HUES64 (cell line): Measurements from ENCODE around the gene ZNF845.
"Not testable (repeated sequence)": the region's sequence is repeated elsewhere in the genome, so short reads cannot be mapped to it uniquely, and the experiment has no call there.

Experiments used
- H3K27ac ChIP-seq: 2 replicates; pipeline ENCODE4 v1.7.0; 2013; ENCODE audit warnings: low read depth, low read length, inconsistent platforms
- H3K27me3 ChIP-seq: 2 replicates; pipeline ENCODE4 v1.6.1; 2013; ENCODE audit warnings: mild to moderate bottlenecking, low read length; ENCODE audit not compliant: insufficient read depth
- H3K36me3 ChIP-seq: 2 replicates; pipeline ENCODE4 v1.6.1; 2013; ENCODE audit warnings: mild to moderate bottlenecking, low read length; ENCODE audit not compliant: insufficient read depth
- H3K4me1 ChIP-seq: 2 replicates; pipeline ENCODE4 v1.6.1; 2013; ENCODE audit warnings: mild to moderate bottlenecking, low read length, moderate library complexity; ENCODE audit not compliant: insufficient read depth
- H3K4me3 ChIP-seq: 2 replicates; pipeline ENCODE4 v1.5.1; 2013; ENCODE audit warnings: mild to moderate bottlenecking, low read length, moderate library complexity
- H3K9ac ChIP-seq: 2 replicates; pipeline ENCODE4 v1.6.1; 2013; ENCODE audit warnings: mild to moderate bottlenecking, low read depth, low read length
- H3K9me3 ChIP-seq: 2 replicates; pipeline ENCODE4 v1.6.1; 2013; ENCODE audit warnings: low read depth, low read length; ENCODE audit not compliant: insufficient read depth
- WGBS: fragments of 150-250, 120-280 bp; methylation state at CpG from one replicate; pipeline ENCODE4 v1.1.7; 2013; ENCODE audit warnings: missing lambda C conversion rate; 5-methylcytosine and 5-hydroxymethylcytosine counted together

The ZNF845 gene

DNA sequence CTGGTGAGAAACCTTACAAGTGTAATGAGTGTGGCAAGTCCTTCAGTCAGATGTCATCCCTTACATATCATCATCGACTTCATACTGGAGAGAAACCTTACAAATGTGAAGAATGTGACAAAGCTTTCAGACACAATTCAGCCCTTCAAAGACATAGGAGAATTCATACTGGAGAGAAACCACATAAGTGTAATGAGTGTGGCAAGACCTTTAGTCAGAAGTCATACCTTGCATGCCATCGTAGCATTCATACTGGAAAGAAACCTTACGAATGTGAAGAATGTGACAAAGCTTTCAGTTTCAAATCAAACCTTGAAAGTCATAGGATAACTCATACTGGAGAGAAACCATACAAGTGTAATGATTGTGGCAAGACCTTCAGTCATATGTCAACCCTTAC is 47.8 kb downstream of the ZNF845 start:
- Histone ChIP-seq H3K4me1 (no peaks in the 10 kb centered on the region), H3K27me3 (no peaks in the 10 kb centered on the region), H3K9me3 (peaks cover 43% of the 10 kb centered on the region), H3K27ac (no peak overlapping the region), H3K36me3 (peaks cover 99% of the 10 kb centered on the region), H3K4me3 (no peak overlapping the region), H3K9ac (no peak overlapping the region)
- 94% methylated on average over 3 of the region's 3 CpGs for WGBS

DNA sequence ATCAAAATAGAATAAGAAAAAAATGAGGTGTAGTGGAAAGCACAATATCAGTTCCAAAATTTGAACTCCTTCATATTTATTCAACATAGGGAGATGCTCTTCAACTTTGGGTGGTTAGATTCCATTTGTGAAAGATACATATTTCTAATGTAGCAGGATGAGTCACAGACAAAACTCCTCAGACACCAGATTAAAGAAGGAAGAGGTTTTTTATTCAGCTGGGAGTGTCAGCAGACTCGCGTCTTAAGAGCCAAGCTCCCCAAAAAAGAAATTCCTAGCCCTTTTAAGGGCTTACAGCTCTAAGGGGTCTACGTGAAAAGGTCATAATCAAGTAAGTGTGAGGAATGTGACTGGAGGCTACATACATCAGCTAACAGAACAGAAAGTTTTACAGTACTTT is 54.6 kb downstream of the ZNF845 start:
- Histone ChIP-seq H3K9ac (no peak overlapping the region), H3K36me3 (peaks cover 35% of the 10 kb centered on the region), H3K4me1 (no peaks in the 10 kb centered on the region), H3K27me3 (no peaks in the 10 kb centered on the region), H3K9me3 (peaks cover 8% of the 10 kb centered on the region), H3K27ac (no peak overlapping the region), H3K4me3 (no peak overlapping the region)
- WGBS = 100% methylated on average over 2 of the region's 3 CpGs

DNA sequence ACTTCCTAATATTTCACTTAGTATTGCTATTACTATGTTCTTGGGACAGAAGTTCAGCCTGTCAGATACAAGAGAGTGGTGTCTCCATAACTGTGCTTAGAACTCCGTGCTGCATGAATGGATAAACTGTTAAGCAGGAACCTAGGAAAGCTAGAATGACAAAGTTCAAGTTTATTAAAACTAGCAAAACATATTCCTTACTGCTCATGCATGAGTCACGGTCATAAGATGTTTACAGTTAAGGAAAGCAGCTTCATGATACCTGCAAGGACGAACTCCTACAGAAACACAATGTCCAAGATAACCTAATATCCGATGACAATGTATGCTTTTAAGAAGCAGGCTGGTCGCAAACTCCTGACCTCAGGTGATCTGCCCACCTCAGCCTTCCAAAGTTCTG is 55.4 kb downstream of the ZNF845 start:
- peaks cover 28% of the 10 kb centered on the region for H3K36me3 ChIP-seq
- H3K9me3 ChIP-seq = peaks cover under 1% of the 10 kb centered on the region; the same call in 1 of the 2 replicates
- no peaks in the 10 kb centered on the region for H3K27me3 ChIP-seq
- H3K27ac ChIP-seq = no peak overlapping the region
- H3K9ac ChIP-seq = no peak overlapping the region
- H3K4me1 ChIP-seq = no peaks in the 10 kb centered on the region
- WGBS = 98% methylated on average over 5 of the region's 5 CpGs
- no peak overlapping the region for H3K4me3 ChIP-seq

- Histone ChIP-seq H3K27ac (no peak overlapping the region), H3K9me3 (no peaks in the 10 kb centered on the region), H3K4me1 (peaks cover 3% of the 10 kb centered on the region; the same call in 1 of the 2 replicates), H3K27me3 (no peaks in the 10 kb centered on the region), H3K9ac (no peak overlapping the region), H3K4me3 (peak overlapping the region; percentile 18; the same call in 1 of the 2 replicates), H3K36me3 (peaks cover 21% of the 10 kb centered on the region)
- 91% methylated on average over 8 of the region's 8 CpGs for WGBS
Observed at GRCh38 chr19:53389571-53389970, 56.0 kb downstream of the ZNF845 start.

DNA sequence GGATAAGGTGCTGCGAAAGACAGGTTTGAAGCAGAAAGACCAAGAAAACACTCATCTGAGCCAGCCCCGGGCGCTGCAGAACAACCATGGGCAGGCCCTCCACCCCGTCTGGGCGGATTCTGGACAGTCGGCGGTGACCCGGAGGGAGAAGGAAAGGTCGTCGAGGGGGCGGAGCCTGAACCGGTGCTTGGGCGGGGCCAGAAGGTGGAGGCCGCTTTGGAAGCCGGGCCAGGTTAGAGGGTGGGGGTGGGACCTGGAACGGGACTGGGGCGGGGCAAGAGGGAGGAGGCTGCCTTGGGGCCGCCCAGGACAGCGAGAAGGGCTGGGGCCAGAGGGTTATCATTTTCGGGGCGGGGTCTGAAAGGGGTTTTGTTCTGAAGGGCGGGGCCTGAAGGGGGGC is 56.4 kb downstream of the ZNF845 start:
- Histone ChIP-seq H3K4me3 (peak overlapping the region; percentile 18; the same call in 1 of the 2 replicates), H3K9me3 (no peaks in the 10 kb centered on the region), H3K27me3 (no peaks in the 10 kb centered on the region), H3K36me3 (peaks cover 17% of the 10 kb centered on the region), H3K4me1 (peaks cover 3% of the 10 kb centered on the region; the same call in 1 of the 2 replicates), H3K27ac (no peak overlapping the region), H3K9ac (no peak overlapping the region)
- 90% methylated on average over 22 of the region's 22 CpGs for WGBS

DNA sequence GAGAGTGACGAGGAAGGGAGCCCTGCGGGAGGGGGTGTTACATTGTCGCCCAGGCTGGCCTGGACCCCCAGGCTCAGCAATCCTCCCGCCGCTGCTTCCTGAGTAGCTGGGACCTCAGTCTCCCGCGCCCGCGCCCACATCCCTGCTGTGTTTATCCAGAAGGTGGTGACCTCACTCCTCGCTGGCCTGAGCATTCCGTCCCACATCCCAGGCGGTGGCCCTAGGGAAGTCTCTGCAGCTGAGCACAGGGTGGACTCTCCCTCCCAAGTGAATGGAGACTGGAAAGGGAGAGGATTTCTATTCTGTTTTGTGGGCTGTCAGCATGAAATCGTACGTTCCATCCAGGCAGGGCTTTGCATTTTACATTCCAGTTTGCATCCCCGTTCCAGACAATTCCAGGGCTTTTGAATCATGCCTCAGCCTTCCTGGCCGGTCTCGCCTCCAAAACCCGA is 61.0 kb downstream of the ZNF845 start:
- peak overlapping the region; percentile 76; the same call in 1 of the 2 replicates for H3K27ac ChIP-seq
- H3K4me3 ChIP-seq = peak overlapping the region; percentile 98
- peaks cover 14% of the 10 kb centered on the region for H3K36me3 ChIP-seq
- peak overlapping the region; percentile 69 for H3K9ac ChIP-seq
- H3K4me1 ChIP-seq = peaks cover 9% of the 10 kb centered on the region; the same call in 1 of the 2 replicates
- no peaks in the 10 kb centered on the region for H3K27me3 ChIP-seq
- 5% methylated on average over 18 of the region's 18 CpGs for WGBS
- H3K9me3 ChIP-seq = no peaks in the 10 kb centered on the region

DNA sequence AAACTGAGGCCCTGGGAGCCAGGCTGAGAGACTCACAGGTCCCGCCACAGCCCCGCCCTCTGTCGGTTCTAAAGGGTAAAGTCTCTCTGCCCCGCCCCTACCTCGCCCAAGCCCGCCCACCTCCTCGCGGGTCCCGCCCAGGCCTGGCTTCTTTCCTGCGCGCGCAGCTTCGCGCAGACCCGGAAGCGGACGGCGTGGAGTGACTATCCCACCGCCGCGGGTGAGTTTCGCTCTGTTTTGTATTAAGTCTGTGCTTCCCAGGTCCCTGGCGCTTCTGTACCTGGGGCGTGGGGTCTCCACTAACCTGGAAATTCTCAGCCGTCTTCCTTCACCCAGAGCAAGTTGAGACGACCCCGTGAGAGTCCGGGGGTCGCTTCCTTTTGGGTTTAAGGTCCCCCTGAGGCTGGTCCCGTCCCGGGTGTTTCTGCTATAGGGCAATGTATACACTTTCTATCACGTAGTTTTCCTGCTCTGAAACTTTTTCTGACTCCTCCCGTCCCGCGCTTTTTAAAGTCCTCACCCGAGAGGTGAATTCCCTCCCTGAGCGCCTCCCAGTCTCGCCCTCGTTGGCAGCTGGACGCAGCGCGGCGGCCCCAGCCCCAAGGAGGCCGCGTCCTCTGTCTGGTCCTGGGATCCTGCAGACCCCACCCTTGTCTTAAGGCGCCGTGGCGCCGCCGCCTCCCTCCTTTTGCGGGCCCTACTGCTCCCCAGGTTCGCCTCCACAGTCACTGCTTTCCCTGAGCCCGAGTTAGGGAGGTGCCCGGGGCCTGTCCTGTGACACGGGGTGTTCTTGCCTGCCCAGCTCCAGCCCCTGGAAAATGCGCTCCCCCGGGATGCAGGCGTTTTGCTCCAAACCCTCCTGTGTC is 61.7 kb downstream of the ZNF845 start, which contains the start of gene ZNF765:
ZNF765 (plus strand) TSS at position 176 of the 866 bp plus-strand sequence. CDS start 2,867 bp downstream, outside the sequence.
- under 1% methylated on average over 58 of the region's 58 CpGs for WGBS
- Histone ChIP-seq H3K4me3 (peak within 1 kb of the TSS; percentile 98), H3K36me3 (peaks cover 20% of the 10 kb centered on the region), H3K27me3 (no peaks in the 10 kb centered on the region), H3K9me3 (no peaks in the 10 kb centered on the region), H3K4me1 (peaks cover 9% of the 10 kb centered on the region; the same call in 1 of the 2 replicates), H3K27ac (peak within 1 kb of the TSS; percentile 76; the same call in 1 of the 2 replicates), H3K9ac (peak within 1 kb of the TSS; percentile 79)

GRCh38 chr19:53395840-53396524 is 62.4 kb downstream of the ZNF845 start:
- 2% methylated on average over 9 of the region's 9 CpGs for WGBS
- peak overlapping the region; percentile 79; the same call in 1 of the 2 replicates for H3K9ac ChIP-seq

GRCh38 chr19:53396525-53396868 is 62.9 kb downstream of the ZNF845 start:
- no peaks in the 10 kb centered on the region for H3K27me3 ChIP-seq
- 0% methylated on average over 1 of the region's 1 CpG for WGBS
- H3K4me3 ChIP-seq = peak overlapping the region; percentile 98
- H3K9me3 ChIP-seq = no peaks in the 10 kb centered on the region
- H3K9ac ChIP-seq = no peak overlapping the region
- H3K27ac ChIP-seq = no peak overlapping the region
- H3K36me3 ChIP-seq = peaks cover 30% of the 10 kb centered on the region
- peaks cover 9% of the 10 kb centered on the region; the same call in 1 of the 2 replicates for H3K4me1 ChIP-seq

More at GRCh38 chr19:53395840-53396524, 62.4 kb downstream of the ZNF845 start:
- not testable (repeated sequence) for H3K9me3 ChIP-seq, H3K27me3 ChIP-seq, H3K27ac ChIP-seq, H3K4me1 ChIP-seq
- H3K4me3 ChIP-seq = peak overlapping the region; percentile 98
- H3K36me3 ChIP-seq = peaks cover 27% of the 10 kb centered on the region

- not testable (repeated sequence) for H3K4me1 ChIP-seq, H3K9ac ChIP-seq, H3K27ac ChIP-seq, H3K27me3 ChIP-seq, H3K9me3 ChIP-seq, H3K4me3 ChIP-seq
- H3K36me3 ChIP-seq = peaks cover 40% of the 10 kb centered on the region
- WGBS = 95% methylated on average over 1 of the region's 1 CpG
Observed at GRCh38 chr19:53397918-53398317, 64.4 kb downstream of the ZNF845 start.
